GM23248 (cell line): ENCODE data around the gene GNB4. TPM values are rescaled to one million over a fixed set of nuclear protein-coding genes. Genes with fewer than 3 reads are reported as not detected.

ENCODE experiments used
- DNase-seq: peaks from one replicate; pipeline ENCODE4 v3.0.0-alpha.2; 2015
- H2AFZ ChIP-seq: fragments of 200-600 bp; sonication (generic); 2 replicates; pipeline ENCODE4 v1.6.1; 2016; ENCODE audit warnings: antibody characterized with exemption
- H3F3A ChIP-seq: fragments of 200-600 bp; sonication (generic); 2 replicates; pipeline ENCODE4 v1.6.1; 2016; ENCODE audit warnings: mild to moderate bottlenecking, antibody characterized with exemption, mixed run types; ENCODE audit not compliant: insufficient read depth
- H3K27ac ChIP-seq: fragments of 200-600 bp; sonication (generic); 2 replicates; pipeline ENCODE4 v1.5.1; 2016; ENCODE audit warnings: mild to moderate bottlenecking
- H3K27me3 ChIP-seq: fragments of 200-600 bp; sonication (generic); replicated peaks from 2 replicates; pipeline ENCODE4 v1.6.1; 2016; ENCODE audit warnings: mild to moderate bottlenecking; ENCODE audit not compliant: insufficient read depth
- H3K36me3 ChIP-seq: fragments of 200-600 bp; sonication (generic); 2 replicates; pipeline ENCODE4 v1.6.1; 2016; ENCODE audit warnings: low read depth, mild to moderate bottlenecking
- H3K4me1 ChIP-seq: fragments of 200-600 bp; sonication (generic); 2 replicates; pipeline ENCODE4 v1.6.1; 2016; ENCODE audit warnings: mild to moderate bottlenecking; ENCODE audit not compliant: insufficient read depth
- H3K4me2 ChIP-seq: fragments of 200-600 bp; sonication (generic); one replicate; pipeline ENCODE4 v1.6.1; 2016; ENCODE audit warnings: mild to moderate bottlenecking; ENCODE audit not compliant: unreplicated experiment
- H3K4me3 ChIP-seq: fragments of 200-600 bp; sonication (generic); 2 replicates; pipeline ENCODE4 v1.5.1; 2016; ENCODE audit warnings: mild to moderate bottlenecking
- H3K79me2 ChIP-seq: fragments of 200-600 bp; sonication (generic); 2 replicates; pipeline ENCODE4 v1.6.1; 2016; ENCODE audit warnings: mild to moderate bottlenecking; ENCODE audit not compliant: insufficient read depth
- H3K9ac ChIP-seq: fragments of 200-600 bp; sonication (generic); 2 replicates; pipeline ENCODE4 v1.6.1; 2016; ENCODE audit warnings: mild to moderate bottlenecking
- H3K9me2 ChIP-seq: fragments of 200-600 bp; sonication (generic); 2 replicates; pipeline ENCODE4 v1.6.1; 2016; ENCODE audit warnings: mixed run types, mild to moderate bottlenecking, moderate library complexity; ENCODE audit not compliant: insufficient read depth
- H3K9me3 ChIP-seq: fragments of 200-600 bp; sonication (generic); one replicate; pipeline ENCODE4 v1.6.1; 2017; ENCODE audit warnings: low read depth
- H4K20me1 ChIP-seq: fragments of 200-600 bp; sonication (generic); 2 replicates; pipeline ENCODE4 v1.6.0; 2016; ENCODE audit not compliant: insufficient read depth
- EZH2 ChIP-seq: fragments of 200-600 bp; sonication (generic); IDR thresholded peaks from 2 replicates; pipeline ENCODE4 v1.6.1; 2018; ENCODE audit warnings: antibody characterized with exemption, mild to moderate bottlenecking; ENCODE audit not compliant: insufficient read depth, poor library complexity, severe bottlenecking
- EZH2phosphoT487 ChIP-seq: fragments of 200-600 bp; sonication (generic); IDR thresholded peaks from 2 replicates; pipeline ENCODE4 v1.6.1; 2018; ENCODE audit warnings: antibody characterized with exemption, moderate library complexity, mild to moderate bottlenecking, low read depth; ENCODE audit not compliant: insufficient read depth
- WGBS, 2 experiments: methylation state at CpG; one replicate each; pipeline ENCODE4 v1.1.6; 2015 to 2017; ENCODE audit warnings: low lambda C conversion rate in 2 of 2, low coverage in 1 of 2; ENCODE audit errors: missing lambda C conversion rate in 2 of 2; 5-methylcytosine and 5-hydroxymethylcytosine counted together
- in situ Hi-C: fragments of 300-500 bp; cut with MboI; formaldehyde crosslinking; loops from 2 replicates; pipeline ENCODE4 v1.15.0; 2020
- polyA plus RNA-seq: library from polyadenylated mRNA; unstranded; fragments of >200 nt; fragmentation: Nextera tagmentation; extraction: Ambion mirVana; gene quantifications from 2 replicates; pipeline ENCODE4 v1.2.1, GENCODE V29; 2016
- total RNA-seq: library from RNA; depleted of rRNA; stranded (reverse); fragments of >200 nt; shearing (Covaris generic); gene quantifications from 2 replicates; pipeline ENCODE4 v1.2.3, GENCODE V29; 2014

The GNB4 gene
- total and polyA plus RNA-seq, 2 experiments from 2014 or later = 42.3 to 84.7 TPM

DNA sequence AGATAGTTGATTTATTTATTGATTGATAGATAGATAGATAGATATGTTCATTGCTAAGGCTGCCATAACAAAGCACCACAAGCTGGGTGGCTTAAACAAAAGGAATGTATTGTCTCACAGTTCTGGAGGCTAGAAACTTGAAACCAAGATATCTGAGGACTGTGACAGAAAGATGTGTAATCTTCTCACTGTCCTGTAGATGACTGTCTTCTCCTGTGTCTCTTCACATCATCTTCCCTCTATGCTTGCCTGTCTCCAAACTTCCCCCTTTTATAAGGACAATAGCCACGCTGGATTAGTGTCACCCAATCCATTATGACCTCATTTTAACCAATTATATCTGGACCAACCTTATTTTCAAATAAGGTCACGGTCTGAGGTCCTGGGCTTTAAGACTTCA is 40.9 kb downstream of the GNB4 start:
- Histone ChIP-seq H3F3A (peaks cover 26% of the 10 kb centered on the region), H3K27ac (peak overlapping the region; percentile 55), H3K36me3 (peaks cover 37% of the 10 kb centered on the region), H3K4me1 (peaks cover 10% of the 10 kb centered on the region), H4K20me1 (no peaks in the 10 kb centered on the region), H3K79me2 (peaks cover 27% of the 10 kb centered on the region), H3K9ac (peak overlapping the region; percentile 26; the same call in 1 of the 2 replicates), H3K4me3 (no peak overlapping the region), H3K4me2 (no peak overlapping the region), H3K9me3 (no peaks in the 10 kb centered on the region), H3K9me2 (no peaks in the 10 kb centered on the region), H3K27me3 (no peaks in the 10 kb centered on the region), H2AFZ (no peak overlapping the region)
- WGBS, 2 experiments = 97 to 98% methylated on average over 2 of the region's 2 CpGs
- peak; percentile 65 for DNase-seq
- in situ Hi-C loops = no loop called here
- TF ChIP-seq EZH2 = no peak
- no peak for TF ChIP-seq EZH2phosphoT487

DNA sequence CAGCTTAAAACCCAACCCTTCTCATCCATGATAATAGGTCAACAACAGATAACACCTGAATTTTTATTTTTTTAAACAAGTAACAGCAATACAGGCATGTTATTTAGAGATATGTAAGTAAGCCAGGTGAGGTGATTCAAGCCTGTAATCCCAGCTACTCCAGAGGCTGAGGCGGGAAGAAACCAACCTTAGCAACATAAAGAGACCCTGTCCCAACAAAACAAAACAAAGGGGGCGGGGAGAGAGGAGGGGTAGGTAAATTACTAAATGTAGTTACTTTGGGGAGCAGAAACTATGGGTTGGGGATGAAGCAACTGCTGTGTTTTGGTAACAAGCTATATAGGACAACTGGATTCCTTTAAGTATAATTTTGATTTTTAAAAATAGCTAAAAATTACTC is 47.0 kb downstream of the GNB4 start:
- in situ Hi-C loops = no loop called here
- Histone ChIP-seq H3F3A (peaks cover 21% of the 10 kb centered on the region), H3K27me3 (no peaks in the 10 kb centered on the region), H4K20me1 (no peaks in the 10 kb centered on the region), H3K79me2 (peaks cover 28% of the 10 kb centered on the region), H3K27ac (no peak overlapping the region), H3K4me1 (peaks cover 7% of the 10 kb centered on the region; the same call in 1 of the 2 replicates), H3K9ac (no peak overlapping the region), H3K9me3 (no peaks in the 10 kb centered on the region), H3K4me3 (no peak overlapping the region), H3K4me2 (no peak overlapping the region), H3K36me3 (peaks cover 61% of the 10 kb centered on the region), H2AFZ (no peak overlapping the region), H3K9me2 (no peaks in the 10 kb centered on the region)
- 76 to 81% methylated on average over 2 of the region's 2 CpGs for WGBS, 2 experiments
- DNase-seq = no peak
- TF ChIP-seq EZH2 (no peak), EZH2phosphoT487 (no peak)

DNA sequence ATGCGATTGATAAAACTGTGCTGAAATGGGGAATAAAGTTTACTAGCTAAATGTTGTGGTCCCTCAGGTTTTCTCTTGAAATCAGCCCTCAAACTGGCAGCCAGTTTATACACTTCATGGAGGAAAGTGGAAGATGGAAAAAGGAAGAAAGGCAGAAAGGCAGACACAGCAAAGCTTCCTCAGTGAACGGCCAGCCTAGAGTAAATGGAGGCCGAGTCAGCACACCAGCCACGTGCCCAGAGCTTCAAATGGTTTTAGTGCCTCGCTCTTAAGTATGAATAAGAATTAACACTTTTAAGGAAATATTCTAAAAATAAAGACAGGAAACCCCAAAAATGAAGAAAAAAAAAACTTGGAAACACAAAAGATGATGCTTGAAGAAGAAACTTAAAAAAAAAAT is 48.3 kb downstream of the GNB4 start:
- in situ Hi-C loops = no loop called here
- Histone ChIP-seq H3K9ac (no peak overlapping the region), H3F3A (peaks cover 30% of the 10 kb centered on the region), H3K27ac (no peak overlapping the region), H2AFZ (no peak overlapping the region), H3K4me3 (no peak overlapping the region), H3K4me2 (no peak overlapping the region), H3K9me2 (no peaks in the 10 kb centered on the region), H3K79me2 (peaks cover 22% of the 10 kb centered on the region), H3K36me3 (peaks cover 64% of the 10 kb centered on the region), H3K27me3 (no peaks in the 10 kb centered on the region), H4K20me1 (no peaks in the 10 kb centered on the region), H3K9me3 (no peaks in the 10 kb centered on the region), H3K4me1 (peaks cover 20% of the 10 kb centered on the region)
- TF ChIP-seq EZH2 = no peak
- TF ChIP-seq EZH2phosphoT487 = no peak
- DNase-seq = no peak
- 87 to 92% methylated on average over 4 to 5 of the region's 5 CpGs for WGBS, 2 experiments

DNA sequence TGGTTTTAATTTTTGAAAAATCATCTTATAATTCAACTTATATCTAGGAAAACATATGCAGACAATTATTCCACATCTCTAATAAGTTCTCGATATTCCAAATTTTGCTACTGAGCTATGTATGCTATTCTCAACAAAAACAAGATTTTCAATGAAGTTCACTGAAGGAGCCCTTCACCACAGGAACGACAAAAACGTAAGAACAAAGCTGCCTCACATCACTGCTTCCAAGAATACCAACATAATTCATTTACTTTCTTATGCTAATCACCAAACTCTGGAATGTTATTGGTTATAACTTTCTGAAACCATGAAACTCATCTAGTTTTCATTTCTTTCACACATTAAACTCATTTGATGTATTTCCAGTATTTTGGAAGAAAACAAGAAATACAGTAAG is 49.7 kb downstream of the GNB4 start:
- Histone ChIP-seq H2AFZ (no peak overlapping the region), H3K36me3 (peaks cover 62% of the 10 kb centered on the region), H3K27ac (no peak overlapping the region), H4K20me1 (no peaks in the 10 kb centered on the region), H3K9me3 (no peaks in the 10 kb centered on the region), H3K4me3 (no peak overlapping the region), H3F3A (peaks cover 34% of the 10 kb centered on the region), H3K27me3 (no peaks in the 10 kb centered on the region), H3K4me1 (peaks cover 20% of the 10 kb centered on the region), H3K9me2 (no peaks in the 10 kb centered on the region), H3K9ac (no peak overlapping the region), H3K4me2 (no peak overlapping the region), H3K79me2 (peaks cover 19% of the 10 kb centered on the region)
- in situ Hi-C loops = no loop called here
- 65 to 66% methylated on average over 3 of the region's 3 CpGs for WGBS, 2 experiments
- no peak for TF ChIP-seq EZH2phosphoT487
- no peak for TF ChIP-seq EZH2
- DNase-seq = peak; percentile 6

DNA sequence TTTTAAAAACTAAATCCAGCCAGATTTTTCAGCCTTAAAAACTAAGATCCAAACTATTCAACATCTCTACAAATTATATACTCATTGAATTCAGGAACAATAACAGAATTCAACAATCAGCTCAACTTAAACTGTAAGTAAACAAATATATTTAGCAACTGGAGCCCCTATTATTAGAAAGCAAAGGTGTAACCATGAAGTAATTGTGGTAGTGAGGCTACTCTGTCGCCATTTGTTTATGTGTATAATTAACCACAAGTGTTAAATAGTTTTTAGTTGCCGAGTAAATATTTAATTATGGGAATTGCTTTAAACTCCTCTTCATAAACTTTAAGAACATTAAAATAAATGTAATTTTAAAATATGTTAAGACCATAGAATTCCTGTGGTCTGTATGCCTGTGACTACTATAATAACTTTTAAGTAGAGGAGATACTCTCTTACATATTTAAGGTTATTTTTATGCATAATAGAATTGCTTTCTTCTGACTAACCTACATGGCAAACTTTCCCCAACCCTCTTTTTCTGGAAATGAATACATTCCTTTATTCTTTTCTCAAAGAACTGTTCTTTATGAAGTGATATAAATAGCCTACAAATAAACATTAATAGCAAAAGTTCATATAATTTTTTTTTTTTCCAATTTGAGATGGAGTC is 52.6 kb downstream of the GNB4 start:
- Histone ChIP-seq H3K9me2 (no peaks in the 10 kb centered on the region), H3K79me2 (peaks cover 20% of the 10 kb centered on the region; the same call in 1 of the 2 replicates), H3K27me3 (no peaks in the 10 kb centered on the region), H2AFZ (no peak overlapping the region), H3K9ac (0 out of 2 replicates have a peak overlapping the region, but pooled peaks have one; percentile 10), H3K4me1 (peaks cover 20% of the 10 kb centered on the region), H3K4me2 (peak overlapping the region; percentile 37), H4K20me1 (no peaks in the 10 kb centered on the region), H3F3A (peaks cover 28% of the 10 kb centered on the region; the same call in 1 of the 2 replicates), H3K36me3 (peaks cover 51% of the 10 kb centered on the region), H3K9me3 (no peaks in the 10 kb centered on the region), H3K27ac (peak overlapping the region; percentile 59), H3K4me3 (no peak overlapping the region)
- peak; percentile 63 for DNase-seq
- in situ Hi-C loops = no loop called here
- TF ChIP-seq EZH2phosphoT487 (no peak), EZH2 (no peak)
- WGBS, 2 experiments = 74 to 79% methylated on average over 2 of the region's 2 CpGs
